Activated CD8-positive, alpha-beta memory T cell treated with anti-CD3 and anti-CD28 coated beads, Interleukin-2, amount 50 U/mL, for 4 hours (primary cell): Measurements from ENCODE around the gene ASPG.

ENCODE experiments used
- DNase-seq: peaks from one replicate; pipeline ENCODE4 v3.0.0-alpha.2; 2020

The ASPG gene

DNA sequence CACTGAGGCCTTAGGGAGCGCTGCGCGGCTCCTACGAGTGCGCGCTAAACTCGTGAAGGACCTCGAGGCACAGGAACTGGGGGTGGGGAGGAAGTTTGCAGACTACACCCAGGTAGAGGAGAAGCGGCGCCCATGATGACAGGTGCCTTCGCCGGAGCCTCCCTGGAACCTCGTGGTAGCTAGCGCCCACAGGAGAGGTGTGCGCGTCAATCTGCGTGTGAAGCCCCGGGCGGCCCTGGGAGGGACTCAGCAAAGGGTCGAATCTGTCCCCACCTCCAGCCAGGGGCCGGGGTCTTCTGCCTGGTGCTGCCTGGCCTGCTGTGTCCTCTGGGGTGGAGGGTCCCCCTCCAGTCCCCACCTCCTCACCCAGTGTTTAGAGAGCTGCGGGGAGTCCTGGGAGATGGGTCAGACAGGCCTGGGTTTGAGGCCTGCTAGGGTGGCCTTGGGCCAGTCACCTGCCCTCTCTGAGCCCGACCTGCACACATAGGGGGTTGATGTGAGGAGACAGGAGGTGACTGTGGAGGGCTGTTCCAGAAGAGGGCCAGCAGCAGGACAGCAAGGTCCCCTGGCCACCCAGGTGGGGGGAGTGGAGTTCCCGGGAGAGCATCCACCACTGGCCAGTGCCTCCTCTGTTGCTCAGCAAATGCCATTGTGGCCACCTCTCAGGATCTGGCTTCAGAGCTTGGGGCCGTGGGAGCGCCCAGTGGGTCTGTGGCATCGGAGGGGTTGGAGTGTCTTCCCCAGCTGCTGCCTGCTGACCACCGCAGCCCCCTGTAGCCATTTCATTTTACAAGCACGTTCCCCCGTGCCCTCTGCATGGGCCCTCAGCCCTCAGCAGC is 32.7 kb downstream of the ASPG start:
- DNase-seq = peak; percentile 9

DNA sequence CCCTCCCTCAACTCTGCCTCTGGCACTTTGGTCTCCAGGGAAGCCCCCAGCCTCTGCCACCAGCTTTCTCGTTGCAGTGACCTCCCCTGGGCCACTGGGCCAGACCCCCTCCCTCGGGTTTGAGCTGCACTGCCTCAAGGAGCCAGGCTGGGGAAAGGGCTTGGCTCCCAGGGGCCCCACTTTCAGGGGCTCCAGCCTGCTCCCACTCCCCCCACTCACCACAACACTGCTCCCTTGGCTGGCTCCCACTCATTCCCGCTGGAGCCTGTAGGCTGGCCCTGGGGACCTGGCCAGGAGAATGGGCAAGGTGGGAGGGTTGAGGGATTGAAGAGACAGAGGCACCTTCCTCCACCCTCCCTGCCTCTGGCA is 33.6 kb downstream of the ASPG start:
- peak; percentile 9 for DNase-seq

DNA sequence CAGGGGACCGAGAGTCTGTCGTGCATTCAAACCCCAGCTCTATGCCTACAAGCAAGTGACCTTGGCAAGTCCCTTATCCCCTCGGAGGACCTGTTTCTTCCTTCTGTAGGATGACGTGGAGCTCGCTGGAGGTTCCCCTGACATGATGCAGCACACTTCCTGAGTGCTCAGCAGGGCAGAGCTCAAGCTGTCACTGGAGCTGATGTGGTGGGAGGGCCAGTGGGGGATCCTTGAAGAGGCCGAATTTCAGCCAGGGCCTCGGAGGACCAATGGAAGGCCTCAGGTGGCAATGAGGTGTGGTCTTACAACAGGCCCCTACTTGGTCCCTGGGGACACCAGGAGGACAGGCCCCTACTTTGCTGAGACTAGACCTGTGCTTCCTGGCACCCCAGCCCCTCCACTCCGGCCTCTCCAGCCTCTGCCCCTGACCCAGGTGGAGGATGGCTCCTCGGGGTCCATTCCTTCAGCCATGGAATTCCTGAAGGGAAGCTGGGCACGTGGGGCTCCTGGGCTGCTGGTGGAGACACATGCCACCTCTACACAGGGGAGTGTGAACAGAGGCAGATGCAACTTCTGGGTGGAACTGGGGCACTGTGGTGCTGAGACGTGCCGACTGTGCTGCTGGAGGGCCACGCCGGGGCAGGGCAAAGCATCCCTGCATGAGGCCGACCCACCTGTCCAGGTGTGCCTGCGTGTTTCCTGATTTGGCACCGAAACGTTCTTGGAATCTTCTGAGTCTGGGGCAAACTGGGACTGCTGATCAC is 34.2 kb downstream of the ASPG start:
- peak; percentile 9 for DNase-seq

DNA sequence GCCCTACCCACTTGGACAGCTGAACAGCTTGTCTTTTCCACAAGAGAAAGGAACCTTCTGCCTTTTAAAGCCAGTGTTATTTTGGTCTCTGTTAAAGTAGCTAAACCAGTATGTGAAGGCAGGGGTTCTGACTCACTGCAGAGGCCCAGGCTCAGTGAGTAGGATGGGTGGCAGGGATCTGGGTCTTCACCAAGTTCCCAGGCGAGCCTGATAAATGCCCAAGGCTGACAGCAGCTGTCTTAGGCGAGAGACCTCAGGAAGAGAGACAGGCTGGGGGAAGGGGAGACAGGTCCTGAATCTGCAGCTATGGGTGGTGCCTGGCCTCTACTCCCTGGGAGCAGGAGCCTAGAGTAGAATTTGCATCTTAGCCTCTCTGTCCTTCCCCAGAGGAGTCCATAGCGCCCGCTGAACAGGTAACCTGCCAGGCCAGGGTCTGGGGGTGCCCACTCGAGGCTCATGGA is 34.8 kb downstream of the ASPG start:
- peak; percentile 12 for DNase-seq

DNA sequence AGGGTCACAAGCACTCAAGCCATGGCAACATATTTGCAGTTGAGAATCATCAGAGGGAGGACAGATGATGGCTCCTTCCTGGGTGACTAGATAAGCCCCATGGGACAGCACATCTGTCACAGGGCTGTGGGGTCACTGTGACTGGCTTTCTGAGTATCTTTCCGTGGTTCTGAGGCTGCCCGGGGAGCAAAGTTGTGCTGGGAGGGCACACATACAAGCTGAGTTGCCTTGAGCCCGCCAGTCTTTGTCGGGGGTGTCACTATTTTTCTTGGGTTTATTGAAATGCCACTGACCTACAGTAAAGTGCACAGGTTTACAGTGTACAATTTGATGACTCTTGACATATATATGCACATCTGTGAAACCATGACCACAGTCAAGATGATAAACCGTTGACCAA is 35.6 kb downstream of the ASPG start:
- no peak for DNase-seq

DNA sequence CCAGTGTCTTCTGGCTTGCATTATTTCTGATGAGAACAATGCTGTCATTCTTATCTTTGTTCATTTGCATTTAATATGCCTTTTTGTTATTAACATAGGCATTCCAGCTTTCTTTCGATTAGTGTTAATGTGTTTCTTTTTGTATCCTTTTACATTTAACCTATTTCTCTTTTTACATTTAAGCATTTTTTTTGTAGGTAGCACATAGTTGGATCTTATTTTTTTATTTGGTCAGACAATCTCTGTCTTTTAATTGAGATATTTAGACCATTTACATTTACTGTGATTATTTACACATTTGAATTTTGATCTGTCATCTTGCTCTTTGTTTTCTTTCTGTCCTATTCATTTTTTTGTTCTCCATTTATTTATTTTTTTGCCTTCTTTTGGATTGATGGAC is 38.4 kb downstream of the ASPG start:
- no peak for DNase-seq

DNA sequence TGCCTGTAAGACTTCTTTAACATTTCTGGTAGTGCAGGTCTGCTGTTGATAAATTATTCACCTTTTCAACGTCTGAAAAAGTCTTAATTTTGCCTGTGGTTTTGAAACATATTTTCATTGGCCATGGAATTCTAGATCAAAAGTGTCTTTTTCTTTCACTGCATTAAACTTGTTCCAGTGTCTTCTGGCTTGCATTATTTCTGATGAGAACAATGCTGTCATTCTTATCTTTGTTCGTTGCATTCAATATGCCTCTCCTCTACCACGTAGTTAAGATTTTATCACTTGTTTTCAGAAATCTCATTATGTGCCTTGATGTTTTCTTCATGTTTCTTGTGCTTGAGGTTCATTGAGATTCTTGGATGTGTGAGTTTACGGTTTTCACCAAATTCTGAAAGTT is 39.5 kb downstream of the ASPG start:
- DNase-seq = no peak

GRCh38 chr14:104126753-104127152 is 41.3 kb downstream of the ASPG start:
- no peak for DNase-seq

DNA sequence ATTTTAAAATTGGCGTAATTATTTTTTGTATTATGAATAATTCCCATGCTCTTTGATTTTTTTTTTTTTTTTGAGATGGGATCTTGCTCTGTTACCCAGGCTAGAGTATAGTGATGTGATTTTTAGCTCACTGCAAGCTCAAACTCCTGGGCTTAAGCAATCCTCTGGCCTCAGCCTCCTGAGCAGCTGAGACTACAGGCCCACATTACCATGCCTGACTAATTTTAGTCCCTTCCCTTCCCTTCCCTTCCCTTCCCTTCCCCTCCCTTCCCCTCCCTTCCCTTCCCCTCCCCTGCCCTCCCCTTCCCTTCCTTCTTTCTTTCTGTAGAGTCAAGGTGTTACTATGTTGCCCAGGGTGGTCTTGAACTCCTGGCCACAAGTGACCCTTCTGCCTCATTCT is 43.5 kb downstream of the ASPG start:
- DNase-seq = no peak

DNA sequence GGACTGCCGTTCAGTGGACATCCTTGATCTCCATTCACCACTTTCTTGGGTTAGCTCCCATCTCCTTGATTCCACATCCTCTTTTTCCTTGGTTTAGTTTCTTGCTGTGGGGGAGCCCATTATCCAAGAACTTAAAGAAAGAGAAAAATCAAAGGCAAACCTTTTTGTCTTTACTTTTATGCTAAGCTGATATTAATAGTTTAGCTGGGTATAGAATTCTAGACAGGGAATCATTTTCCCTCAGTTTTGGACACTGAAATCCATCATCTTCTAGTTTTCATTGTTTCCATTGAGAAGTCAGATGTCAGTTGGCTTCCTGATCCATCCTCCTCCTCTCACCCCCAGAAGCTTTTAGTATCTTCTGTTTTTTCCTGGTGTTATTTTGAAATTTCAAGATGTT is 44.1 kb downstream of the ASPG start:
- DNase-seq = no peak

- DNase-seq = no peak
These were observed 45.6 kb downstream of the ASPG start for GRCh38 chr14:104130974-104131651.

GRCh38 chr14:104131968-104132732 is 46.6 kb downstream of the ASPG start:
- DNase-seq = no peak

- DNase-seq = no peak
These were observed 47.5 kb downstream of the ASPG start for GRCh38 chr14:104132981-104133380.

DNA sequence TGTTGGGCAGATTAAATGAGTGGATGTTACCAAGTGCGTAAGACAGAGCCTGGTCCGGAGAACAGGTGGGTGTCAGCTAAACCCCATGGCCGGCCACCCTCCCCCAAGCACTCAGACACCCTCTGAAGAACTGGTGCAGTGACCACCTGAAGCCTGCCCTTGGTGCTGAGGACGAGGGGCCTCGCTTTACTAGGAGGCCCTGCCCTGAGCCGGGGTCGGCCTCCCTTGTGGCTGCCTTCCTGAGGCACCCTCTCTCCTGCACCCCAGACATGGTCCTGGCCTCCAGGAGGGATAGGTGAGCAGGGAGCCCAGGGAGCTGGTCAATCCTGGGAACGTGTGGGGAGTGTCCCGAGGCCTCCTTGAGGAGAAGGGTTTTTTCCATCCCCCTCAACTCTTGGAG is 48.0 kb downstream of the ASPG start:
- DNase-seq = no peak

GRCh38 chr14:104134061-104134965 is 48.8 kb downstream of the ASPG start:
- DNase-seq = no peak

GRCh38 chr14:104135121-104135903 is 49.8 kb downstream of the ASPG start:
- DNase-seq = no peak

- DNase-seq = no peak
These were observed 50.5 kb downstream of the ASPG start for GRCh38 chr14:104135904-104136471.

GRCh38 chr14:104136472-104137296 is 51.2 kb downstream of the ASPG start:
- DNase-seq = no peak

GRCh38 chr14:104137297-104138097 is 52.0 kb downstream of the ASPG start:
- DNase-seq = peak; percentile 69
